CD4-positive, alpha-beta T cell treated with Interleukin-1 beta for 1 hour (primary cell): ENCODE measurements around the gene FGF14.
"Not testable (repeated sequence)": the region's sequence is repeated elsewhere in the genome, so short reads cannot be mapped to it uniquely, and the experiment has no call there.

ENCODE experiments used
- DNase-seq, 2 donors: peaks; one replicate each; pipeline ENCODE4 v3.0.0-alpha.2; 2020 to 2022

Gene FGF14

GRCh38 chr13:102190930-102191329 is 210.9 kb downstream of the FGF14 start:
- no peak for DNase-seq

DNA sequence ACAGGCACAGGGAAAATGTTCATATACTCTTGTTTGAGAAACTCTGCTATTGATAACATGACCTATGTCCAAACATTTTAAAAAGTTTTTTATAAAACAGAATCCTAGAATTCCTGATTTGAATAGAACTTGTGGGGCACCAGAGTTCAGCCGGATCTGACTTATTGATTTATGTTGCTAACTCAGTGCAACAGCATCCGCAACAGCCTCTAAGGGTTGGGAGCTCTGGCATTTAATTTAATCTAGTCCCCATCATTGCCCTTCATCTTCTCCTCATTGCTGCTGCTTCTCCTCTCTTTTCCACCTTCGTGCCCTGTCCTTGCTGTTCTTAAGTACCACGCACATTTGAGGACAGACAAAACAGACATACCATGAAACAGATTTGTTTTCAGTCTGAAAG is 214.5 kb downstream of the FGF14 start:
- no peak for DNase-seq

DNA sequence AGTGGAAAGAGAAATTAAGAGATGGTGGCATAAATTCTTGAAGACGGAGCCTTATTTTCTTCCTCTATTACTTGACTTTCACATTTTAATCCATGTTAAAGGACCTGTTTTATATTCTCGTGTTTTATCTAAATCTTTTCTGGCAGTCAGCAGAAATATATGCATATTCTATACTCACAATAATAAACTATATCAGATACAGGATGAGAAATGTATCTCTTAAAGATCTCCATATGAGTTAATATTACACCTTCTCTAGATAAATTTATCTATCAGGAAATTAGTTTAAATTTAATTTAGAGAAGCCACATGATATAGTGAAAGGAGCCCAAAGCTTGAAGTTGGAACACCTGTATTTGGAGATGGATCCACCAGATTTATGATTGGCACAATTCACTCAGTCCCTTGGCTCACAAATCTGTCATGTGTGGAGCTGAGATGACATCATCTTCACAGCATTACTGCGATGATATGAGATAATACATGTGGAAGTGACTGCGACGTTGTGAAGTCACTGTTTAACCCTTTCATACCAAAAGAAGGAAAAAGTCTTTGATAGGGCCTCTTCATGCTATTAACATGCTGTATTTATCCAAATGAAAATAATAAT is 216.4 kb downstream of the FGF14 start:
- DNase-seq, result no peak

DNA sequence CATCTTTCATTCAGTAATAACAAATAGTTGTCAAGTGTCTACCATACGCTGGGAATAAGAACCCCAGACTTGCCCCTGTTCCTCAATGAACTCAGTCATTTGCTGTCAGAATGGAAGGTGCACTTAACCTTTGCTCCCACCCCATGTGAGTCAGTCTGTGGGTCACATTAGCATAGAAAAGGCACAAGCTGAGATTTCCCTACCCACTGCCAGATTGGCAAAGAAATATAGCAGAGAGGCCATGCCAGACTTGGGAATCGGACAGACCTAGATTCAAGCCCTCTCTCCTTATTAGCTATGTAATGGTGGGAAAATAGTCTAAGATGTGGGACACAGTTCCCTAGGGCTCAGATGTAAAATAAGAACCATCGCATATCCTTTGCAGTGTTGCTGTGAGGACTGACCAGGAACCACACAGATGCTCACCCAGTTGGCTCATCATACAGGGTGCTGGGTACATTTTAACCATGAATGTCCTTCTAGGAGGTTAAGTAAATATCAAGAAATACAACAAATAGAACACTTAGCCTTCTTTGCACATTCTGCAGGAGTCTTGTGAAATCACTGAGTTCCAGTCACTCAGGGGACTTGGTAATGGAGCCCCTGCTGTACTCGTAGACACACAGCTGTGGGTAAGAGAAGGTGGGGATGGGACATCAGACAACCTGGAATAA is 218.2 kb downstream of the FGF14 start:
- no peak for DNase-seq

DNA sequence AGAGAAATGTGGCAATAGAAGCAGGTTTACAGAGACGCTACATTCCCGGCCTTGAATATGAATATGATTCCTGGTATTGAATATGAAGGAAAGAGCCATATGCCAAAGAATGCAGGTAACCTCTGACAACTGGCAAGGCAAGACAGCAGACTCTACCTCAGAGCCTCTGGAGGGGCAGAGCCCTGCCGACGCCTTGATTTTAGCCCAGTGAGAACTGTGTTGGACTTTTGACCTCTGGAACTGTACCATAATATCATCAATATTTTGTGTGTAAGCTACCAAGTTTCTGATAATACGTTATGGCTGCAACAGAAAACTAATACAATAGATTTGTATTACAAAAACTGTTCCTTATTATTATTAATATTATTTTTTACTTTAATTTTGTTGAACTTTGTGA is 219.7 kb downstream of the FGF14 start:
- DNase-seq, result no peak

- no peak for DNase-seq
Observed at GRCh38 chr13:102177431-102177830, 224.4 kb downstream of the FGF14 start.

DNA sequence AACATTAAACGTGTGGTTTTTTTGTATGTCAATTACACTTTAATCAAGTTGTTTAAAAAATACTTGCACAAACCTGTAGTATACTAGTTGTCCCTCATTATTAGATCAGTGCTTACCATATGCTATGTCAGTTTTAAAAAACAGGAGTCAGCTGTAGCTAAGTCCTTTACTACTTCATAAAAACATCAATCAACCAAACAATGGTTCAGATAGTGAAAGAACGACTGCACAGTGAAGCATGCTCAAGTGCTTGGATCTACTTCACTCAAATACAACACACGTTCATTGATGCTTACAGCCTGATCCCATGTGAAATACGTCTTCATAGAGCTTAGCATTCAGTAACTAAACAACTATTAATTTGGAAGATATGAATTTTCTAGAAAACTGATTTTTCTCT is 225.0 kb downstream of the FGF14 start:
- no peak for DNase-seq

GRCh38 chr13:102172406-102172805 is 229.4 kb downstream of the FGF14 start:
- DNase-seq, result no peak

GRCh38 chr13:102170305-102170704 is 231.5 kb downstream of the FGF14 start:
- no peak for DNase-seq

GRCh38 chr13:102169471-102170015 is 232.3 kb downstream of the FGF14 start:
- DNase-seq, result no peak

DNA sequence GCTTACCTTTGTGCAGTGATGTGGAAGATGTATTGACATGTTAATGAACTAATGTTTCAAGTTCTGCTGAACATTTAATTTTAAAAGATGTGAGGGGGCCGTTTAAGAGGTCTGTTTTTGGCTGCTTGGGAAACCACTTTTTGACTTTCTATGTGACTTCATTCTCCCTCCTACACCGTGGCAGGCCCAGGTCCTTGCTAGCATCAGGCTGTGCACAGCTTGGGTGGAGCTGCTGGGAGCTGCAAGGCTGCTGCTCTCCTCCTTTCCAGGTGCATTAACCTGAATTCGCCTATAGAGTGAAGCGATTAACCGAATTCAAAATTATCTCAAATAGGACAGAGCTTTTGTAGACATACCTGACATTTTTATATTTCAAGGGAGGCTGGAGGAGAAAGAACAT is 249.1 kb downstream of the FGF14 start:
- DNase-seq, result no peak

- DNase-seq, result no peak
Observed at GRCh38 chr13:102147353-102147752, 254.5 kb downstream of the FGF14 start.

- DNase-seq, result no peak
Observed at GRCh38 chr13:102145750-102146149, 256.1 kb downstream of the FGF14 start.

- no peak for DNase-seq
Observed at GRCh38 chr13:102142473-102142826, 259.4 kb downstream of the FGF14 start.

DNA sequence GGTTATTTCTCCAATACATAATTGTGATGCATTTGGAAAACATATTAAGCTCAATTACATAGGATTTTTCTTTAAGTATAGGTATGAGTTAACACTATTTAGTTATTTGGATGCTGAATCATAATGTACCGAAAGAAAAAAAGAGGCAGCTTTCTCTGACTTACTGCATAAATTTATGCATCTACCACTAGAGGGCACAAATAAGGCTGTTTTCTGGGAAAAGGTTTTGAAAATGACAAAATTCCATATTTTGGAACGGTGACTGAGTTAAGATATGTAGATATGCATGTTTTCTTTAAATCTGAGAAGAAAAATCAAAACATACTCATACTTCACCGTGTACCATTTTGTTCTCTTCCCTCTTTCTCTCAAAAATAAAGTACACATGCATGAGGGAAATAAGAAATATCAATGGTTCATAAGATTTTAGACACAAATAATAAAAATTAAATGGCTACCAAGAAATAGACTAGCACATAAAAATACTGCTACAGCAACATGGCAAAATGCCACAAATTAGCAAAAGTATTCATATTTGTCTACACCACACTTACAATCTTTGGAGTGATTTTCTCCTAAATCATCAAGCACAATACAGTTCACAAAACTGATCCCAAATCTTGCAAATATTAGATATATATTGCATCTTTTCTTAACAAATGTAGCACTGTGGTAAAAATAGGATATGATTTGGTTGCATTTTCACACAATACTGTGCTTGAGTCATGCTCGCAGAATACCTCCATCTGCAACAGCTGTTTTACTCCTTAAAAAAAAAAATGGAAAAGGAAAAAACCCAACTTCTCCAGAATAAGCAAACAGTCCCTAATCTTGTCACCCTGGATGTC is 260.0 kb downstream of the FGF14 start:
- no peak for DNase-seq

- no peak for DNase-seq
Observed at GRCh38 chr13:102139626-102140025, 262.2 kb downstream of the FGF14 start.

DNA sequence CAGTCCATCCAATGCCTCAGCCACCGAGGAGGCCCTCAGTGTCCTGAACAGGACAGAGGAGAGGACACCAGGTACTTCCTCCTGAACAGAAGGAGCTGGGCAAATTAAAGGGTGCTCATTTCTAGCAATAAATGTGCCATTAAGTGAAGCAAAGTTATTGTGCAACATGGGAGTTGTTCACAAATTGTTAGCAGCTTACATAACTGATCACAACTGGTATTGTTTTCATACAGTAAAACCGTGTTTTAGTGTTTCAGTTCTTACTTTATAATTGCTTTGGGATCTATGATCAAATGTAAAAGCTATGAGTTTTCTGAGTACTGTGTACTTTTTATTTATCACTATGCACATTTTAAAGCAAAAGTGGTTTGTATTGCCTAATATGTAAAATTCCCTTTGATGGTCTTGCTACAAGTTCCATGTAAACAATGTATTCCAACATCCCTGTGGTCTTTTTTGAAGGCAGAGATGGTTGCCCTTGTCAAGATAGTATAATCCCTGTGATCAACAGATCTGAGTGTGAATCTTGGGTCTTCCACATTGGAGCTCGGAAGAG is 263.1 kb downstream of the FGF14 start:
- no peak for DNase-seq

- DNase-seq, result not testable (repeated sequence)
Observed at GRCh38 chr13:102137904-102138303, 263.9 kb downstream of the FGF14 start.

DNA sequence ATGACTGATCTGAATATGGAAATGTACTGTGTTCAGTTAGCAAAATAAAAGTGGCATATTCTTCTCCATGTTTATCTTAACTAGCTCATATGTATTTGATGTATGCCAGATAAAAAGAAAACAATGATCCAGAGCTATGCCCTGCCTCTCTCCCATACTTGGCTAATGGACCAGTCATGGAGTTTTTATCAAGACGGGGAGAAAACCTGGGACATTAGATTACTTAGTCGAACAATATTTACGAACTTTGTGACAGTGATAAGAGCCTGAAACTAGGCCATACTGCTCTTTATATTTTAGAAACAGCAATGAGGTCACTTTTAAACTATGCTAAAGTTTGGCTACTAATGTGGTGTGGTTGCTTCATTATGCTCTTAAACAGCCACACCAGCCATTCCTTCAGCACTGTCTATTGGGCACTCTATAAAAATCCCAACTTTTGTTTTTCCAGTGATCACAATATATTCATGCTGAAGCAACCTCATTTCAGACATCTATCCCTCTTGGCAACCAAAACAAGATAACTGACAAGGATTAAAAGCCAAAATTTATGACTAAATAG is 265.0 kb downstream of the FGF14 start:
- DNase-seq, result no peak

GRCh38 chr13:102132777-102133295 is 269.0 kb downstream of the FGF14 start:
- no peak for DNase-seq

DNA sequence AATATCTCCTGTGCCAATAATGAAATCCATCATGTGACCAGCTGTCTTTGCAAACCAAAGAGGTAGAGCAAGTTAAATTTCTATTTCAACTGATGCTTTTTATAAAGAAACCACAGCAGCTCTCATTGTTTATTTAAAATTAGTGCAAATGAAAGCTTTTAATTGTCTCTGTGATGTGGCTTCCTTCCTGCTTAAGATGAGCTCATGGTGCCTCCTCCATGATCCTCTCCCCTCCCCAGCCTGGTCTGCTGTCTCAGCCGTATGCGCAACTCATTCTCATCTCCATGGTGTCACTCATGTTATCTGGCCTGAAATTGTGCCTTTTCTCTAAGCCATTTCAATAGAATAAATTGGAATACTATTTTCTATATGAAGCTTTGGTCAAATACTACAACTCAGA is 270.6 kb downstream of the FGF14 start:
- DNase-seq, result no peak

GRCh38 chr13:102128216-102128810 is 273.5 kb downstream of the FGF14 start:
- no peak for DNase-seq
